Measurements from ENCODE around the gene CCDC38. TPM values are rescaled to one million over a fixed set of nuclear protein-coding genes. Genes with fewer than 3 reads are reported as not detected.

The CCDC38 gene
- total and polyA plus RNA-seq, 9 of the 15 experiments (the other 6 are each of a cell fraction or from before 2014, with no cell fraction given) = not detected

DNA sequence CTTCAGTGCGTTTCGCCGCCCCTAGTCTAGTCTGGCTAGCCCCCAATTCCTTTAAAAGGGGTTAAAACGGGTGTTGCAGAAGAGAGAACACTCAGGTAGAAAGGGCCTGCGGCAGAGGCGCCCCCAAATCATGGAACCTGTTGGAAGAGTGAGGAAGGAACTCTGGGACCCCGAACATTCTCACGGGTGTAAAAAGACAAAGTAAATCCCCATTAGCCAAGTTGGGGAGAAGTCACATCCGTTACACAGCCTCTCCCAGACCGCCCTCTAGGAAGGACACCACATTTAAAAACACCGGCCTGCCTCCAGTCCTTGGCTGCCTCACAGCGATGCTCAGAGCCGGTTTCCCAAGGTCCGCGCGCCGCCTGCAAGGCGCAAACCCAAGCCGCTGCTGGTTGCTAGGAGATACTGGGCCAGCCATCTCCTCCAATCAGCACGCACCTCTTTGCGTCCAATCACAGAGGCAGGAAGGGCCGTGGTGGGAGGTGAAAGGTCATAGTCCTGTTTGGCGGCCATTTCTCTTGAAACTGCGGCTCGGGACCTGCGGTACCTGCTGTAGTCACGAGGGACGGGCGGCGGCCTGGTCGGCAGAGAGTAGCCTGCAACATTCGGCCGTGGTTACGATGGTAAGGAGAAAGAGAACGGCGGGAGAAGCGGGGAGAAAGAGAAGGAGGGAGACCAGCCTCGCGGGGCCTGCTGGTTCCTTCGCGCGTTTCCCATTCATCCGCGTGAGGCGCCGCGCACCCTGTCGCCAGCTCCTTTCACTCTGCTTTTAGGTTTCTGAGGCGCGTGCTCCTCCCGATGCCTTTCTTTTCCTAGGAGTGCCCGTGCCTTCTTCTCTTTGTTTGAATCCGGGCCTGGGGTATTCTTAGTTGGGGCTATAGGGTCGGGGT lies 83.7 kb downstream of the CCDC38 start, which contains the start of gene SNRPF:
Gene SNRPF, plus strand, starts transcription at position 502 of the 893 bp plus-strand sequence. Its CDS starts 122 bp downstream, at position 624.
- in situ Hi-C loops (cut with MboI) (no loop called here), intact Hi-C loops (cut with micrococcal nuclease) (loop anchor here (2.0 kb wide), 1 partner anchor 186 kb away; no protein-coding TSS in a partner anchor)
- Histone ChIP-seq H3K27ac (ENCODE audit: extremely low read depth, low read depth, low read length) (peak within 1 kb of the TSS; percentile 92), H3K4me2 (ENCODE audit: insufficient read depth, low read length) (peak within 1 kb of the TSS; percentile 92), H3K36me3 (ENCODE audit: control insufficient read depth, insufficient read depth, low read length) (peaks cover 37% of the 10 kb centered on the region), H3K9me1 (ENCODE audit: control insufficient read depth, insufficient read depth, low read length) (no peaks in the 10 kb centered on the region), H3K9ac (ENCODE audit: insufficient read depth in 1 of 2, low read depth in 2 of 2, low read length in 2 of 2) (peak within 1 kb of the TSS; percentile 93), H3K79me2 (ENCODE audit: control insufficient read depth, insufficient read depth, low read length) (peaks cover 53% of the 10 kb centered on the region), H3K27me3 (ENCODE audit: control insufficient read depth in 2 of 2, insufficient read depth in 2 of 2, low read length in 2 of 2) (no peaks in the 10 kb centered on the region; a peak in 1 of 5 replicates), H4K20me1 (replicated peaks; ENCODE audit: control insufficient read depth, insufficient read depth, low read length) (0 out of 2 replicates have a peak, but pooled peaks cover 3% of the 10 kb centered on the region), H3K4me1 (replicated peaks in 1 of 2; ENCODE audit: control insufficient read depth in 2 of 2, insufficient read depth in 2 of 2, low read length in 2 of 2) (peaks cover 0 to 7% of the 10 kb centered on the region in 2 experiments; a peak in 3 of 5 replicates), H2AFZ (ENCODE audit: low read depth, low read length) (peak within 1 kb of the TSS; percentile 95), H3K4me3 (peak within 1 kb of the TSS; percentile 78), H3K9me3 (replicated peaks; ENCODE audit: control insufficient read depth, insufficient read depth, low read depth, low read length) (no peaks in the 10 kb centered on the region; the same call in 1 of the 2 replicates)
- POLR2A ChIA-PET = interaction anchor here (0.7 to 1.1 kb wide), 3 partner anchors 9 to 19 kb away, joined by 3 to 4 read pairs (median 3); no protein-coding TSS in a partner anchor
- peak; percentile 97 to 100 (median 100) for DNase-seq (ENCODE audit: extremely low read depth in 1 of 4, low spot score in 3 of 4)
- peak; percentile 96 for ATAC-seq
- no TSS peak for BruUV-seq (replicated peaks)
- CTCF ChIA-PET (ENCODE audit: low intra/inter-chr PET ratio) = no interaction called here
- WGBS (ENCODE audit: insufficient coverage, low coverage, missing lambda C conversion rate) = 6% methylated on average over 53 of the region's 54 CpGs
- FAIRE-seq = peak; percentile 97
- TF ChIP-seq SRSF1 (IDR thresholded peaks at IDR 0.05; ENCODE audit: low read depth, low read length) (no peak), SP1 (CRISPR knock-in tag; IDR thresholded peaks at IDR 0.05) (no peak), CBFB (CRISPR knock-in tag; IDR thresholded peaks at IDR 0.05) (no peak), TAF15 (IDR thresholded peaks at IDR 0.05; ENCODE audit: low read depth, low read length) (no peak)
- TF ChIP-seq, protein P1, sequence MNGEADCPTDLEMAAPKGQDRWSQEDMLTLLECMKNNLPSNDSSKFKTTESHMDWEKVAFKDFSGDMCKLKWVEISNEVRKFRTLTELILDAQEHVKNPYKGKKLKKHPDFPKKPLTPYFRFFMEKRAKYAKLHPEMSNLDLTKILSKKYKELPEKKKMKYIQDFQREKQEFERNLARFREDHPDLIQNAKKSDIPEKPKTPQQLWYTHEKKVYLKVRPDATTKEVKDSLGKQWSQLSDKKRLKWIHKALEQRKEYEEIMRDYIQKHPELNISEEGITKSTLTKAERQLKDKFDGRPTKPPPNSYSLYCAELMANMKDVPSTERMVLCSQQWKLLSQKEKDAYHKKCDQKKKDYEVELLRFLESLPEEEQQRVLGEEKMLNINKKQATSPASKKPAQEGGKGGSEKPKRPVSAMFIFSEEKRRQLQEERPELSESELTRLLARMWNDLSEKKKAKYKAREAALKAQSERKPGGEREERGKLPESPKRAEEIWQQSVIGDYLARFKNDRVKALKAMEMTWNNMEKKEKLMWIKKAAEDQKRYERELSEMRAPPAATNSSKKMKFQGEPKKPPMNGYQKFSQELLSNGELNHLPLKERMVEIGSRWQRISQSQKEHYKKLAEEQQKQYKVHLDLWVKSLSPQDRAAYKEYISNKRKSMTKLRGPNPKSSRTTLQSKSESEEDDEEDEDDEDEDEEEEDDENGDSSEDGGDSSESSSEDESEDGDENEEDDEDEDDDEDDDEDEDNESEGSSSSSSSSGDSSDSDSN (IDR thresholded peaks at IDR 0.05; ENCODE audit: borderline replicate concordance in 1 of 2, low read depth in 2 of 2, low read length in 2 of 2) = 0 out of 4 replicates have a peak, but pooled peaks of 1 of the 2 experiments have one; percentile 34
- TF ChIP-seq, protein P2, sequence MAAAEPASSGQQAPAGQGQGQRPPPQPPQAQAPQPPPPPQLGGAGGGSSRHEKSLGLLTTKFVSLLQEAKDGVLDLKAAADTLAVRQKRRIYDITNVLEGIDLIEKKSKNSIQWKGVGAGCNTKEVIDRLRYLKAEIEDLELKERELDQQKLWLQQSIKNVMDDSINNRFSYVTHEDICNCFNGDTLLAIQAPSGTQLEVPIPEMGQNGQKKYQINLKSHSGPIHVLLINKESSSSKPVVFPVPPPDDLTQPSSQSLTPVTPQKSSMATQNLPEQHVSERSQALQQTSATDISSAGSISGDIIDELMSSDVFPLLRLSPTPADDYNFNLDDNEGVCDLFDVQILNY (CRISPR knock-in tag; IDR thresholded peaks at IDR 0.05) = no peak
- TF ChIP-seq, protein P3, sequence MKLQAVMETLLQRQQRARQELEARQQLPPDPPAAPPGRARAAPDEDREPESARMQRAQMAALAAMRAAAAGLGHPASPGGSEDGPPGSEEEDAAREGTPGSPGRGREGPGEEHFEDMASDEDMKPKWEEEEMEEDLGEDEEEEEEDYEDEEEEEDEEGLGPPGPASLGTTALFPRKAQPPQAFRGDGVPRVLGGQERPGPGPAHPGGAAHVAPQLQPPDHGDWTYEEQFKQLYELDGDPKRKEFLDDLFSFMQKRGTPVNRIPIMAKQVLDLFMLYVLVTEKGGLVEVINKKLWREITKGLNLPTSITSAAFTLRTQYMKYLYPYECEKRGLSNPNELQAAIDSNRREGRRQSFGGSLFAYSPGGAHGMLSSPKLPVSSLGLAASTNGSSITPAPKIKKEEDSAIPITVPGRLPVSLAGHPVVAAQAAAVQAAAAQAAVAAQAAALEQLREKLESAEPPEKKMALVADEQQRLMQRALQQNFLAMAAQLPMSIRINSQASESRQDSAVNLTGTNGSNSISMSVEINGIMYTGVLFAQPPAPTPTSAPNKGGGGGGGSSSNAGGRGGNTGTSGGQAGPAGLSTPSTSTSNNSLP (IDR thresholded peaks at IDR 0.05; ENCODE audit: borderline replicate concordance, low read depth, low read length) = no peak
